HepG2 (cell line): ENCODE data around the gene NBL1. TPM values are rescaled to one million over a fixed set of nuclear protein-coding genes. Genes with fewer than 3 reads are reported as not detected.

ENCODE experiments used
- CBFB ChIP-seq: sonication (generic); formaldehyde crosslinking; IDR thresholded peaks from 2 replicates; pipeline ENCODE4 v1.4.0; 2020; ENCODE audit warnings: missing genetic modification reagents
- CERS6 ChIP-seq: sonication (generic); formaldehyde crosslinking; IDR thresholded peaks from 2 replicates; pipeline ENCODE4 v1.5.0; 2020; ENCODE audit warnings: missing genetic modification reagents
- FLYWCH1 ChIP-seq: sonication (generic); formaldehyde crosslinking; IDR thresholded peaks from 2 replicates; pipeline ENCODE4 v1.8.1; 2023; ENCODE audit warnings: mild to moderate bottlenecking, missing genetic modification reagents
- HNRNPH1 ChIP-seq: fragments of 200-400 bp; formaldehyde crosslinking; optimal IDR thresholded peaks from 2 replicates; pipeline ENCODE3; 2017; ENCODE audit warnings: mild to moderate bottlenecking, low read depth, low read length
- LRRFIP1 ChIP-seq: sonication (generic); formaldehyde crosslinking; conservative IDR thresholded peaks from 2 replicates; pipeline ENCODE4 v1.4.0; 2020; ENCODE audit warnings: missing genetic modification reagents
- MTA1 ChIP-seq: sonication (generic); formaldehyde crosslinking; IDR thresholded peaks from 2 replicates; pipeline ENCODE4 v1.4.0; 2020; ENCODE audit warnings: missing genetic modification reagents, mild to moderate bottlenecking, borderline replicate concordance
- NR2C2 ChIP-seq: sonication (generic); formaldehyde crosslinking; IDR thresholded peaks from 2 replicates; pipeline ENCODE4 v1.4.0; 2020; ENCODE audit warnings: missing genetic modification reagents, mild to moderate bottlenecking, moderate library complexity, borderline replicate concordance
- PCBP2 ChIP-seq: fragments of 200-400 bp; formaldehyde crosslinking; optimal IDR thresholded peaks from 2 replicates; pipeline ENCODE3; 2018; ENCODE audit warnings: low read length, low read depth; ENCODE audit not compliant: poor library complexity, severe bottlenecking
- PRMT3 ChIP-seq: sonication (generic); formaldehyde crosslinking; IDR thresholded peaks from 2 replicates; pipeline ENCODE4 v1.8.1; 2022; ENCODE audit warnings: low read depth, mild to moderate bottlenecking, moderate library complexity, missing genetic modification reagents, borderline replicate concordance
- THAP8 ChIP-seq: sonication (generic); formaldehyde crosslinking; IDR thresholded peaks from 2 replicates; pipeline ENCODE4 v1.5.1; 2020; ENCODE audit warnings: missing genetic modification reagents, mild to moderate bottlenecking, borderline replicate concordance
- ZBTB4 ChIP-seq: sonication (generic); formaldehyde crosslinking; IDR thresholded peaks from 2 replicates; pipeline ENCODE4 v1.4.0; 2020; ENCODE audit warnings: missing genetic modification reagents, mild to moderate bottlenecking, borderline replicate concordance
- ZBTB49 ChIP-seq: sonication (generic); formaldehyde crosslinking; IDR thresholded peaks from 2 replicates; pipeline ENCODE4 v1.4.0; 2020; ENCODE audit warnings: missing genetic modification reagents, borderline replicate concordance
- ZGPAT ChIP-seq: IDR thresholded peaks from 2 replicates; pipeline ENCODE4 v1.6.1; 2016; ENCODE audit warnings: mild to moderate bottlenecking
- ZNF326 ChIP-seq: sonication (generic); formaldehyde crosslinking; IDR thresholded peaks from 2 replicates; pipeline ENCODE4 v1.4.0; 2020; ENCODE audit warnings: missing genetic modification reagents, borderline replicate concordance
- ZNF777 ChIP-seq: sonication (generic); formaldehyde crosslinking; IDR thresholded peaks from 2 replicates; pipeline ENCODE4 v1.4.0; 2020; ENCODE audit warnings: missing genetic modification reagents
- polyA plus RNA-seq, 8 experiments: library from polyadenylated mRNA; depleted of rRNA in 3 of 8; stranded (reverse) in 7 of 8; unstranded in 1 of 8; fragments of >200 nt; fragmentation: Illumina TruSeq in 4 of 8; extraction: Trizol in 4 of 8; gene quantifications; 2 replicates each; pipeline versions ENCODE4 v1.2.1 to v1.2.3, GENCODE V29; 2011 to 2016; ENCODE audit warnings: low read depth in 4 of 8, missing spikeins in 1 of 8, mixed read lengths in 1 of 8; ENCODE audit not compliant: insufficient read depth in 1 of 8
- total RNA-seq, 5 experiments: library from RNA; depleted of rRNA; stranded (reverse); fragments of >200 nt; fragmentation: Illumina TruSeq; extraction: Trizol; gene quantifications; 2 replicates each; pipeline ENCODE4 v1.2.3, GENCODE V29; 2016; ENCODE audit warnings: low read depth in 1 of 5

NBL1 gene
- total and polyA plus RNA-seq, 2 of the 13 experiments (the other 11 are each of a cell fraction or from before 2014, with no cell fraction given) = 2.7 to 13.8 TPM

GRCh38 chr1:19596714-19597495, 47.2 kb upstream of the NBL1 start (continued):
- TF ChIP-seq ZBTB4 (CRISPR knock-in tag) (no peak), ZNF326 (CRISPR knock-in tag) (no peak), ZBTB49 (CRISPR knock-in tag) (no peak), CBFB (CRISPR knock-in tag) (peak; percentile 19; the same call in 1 of the 2 replicates), PRMT3 (CRISPR knock-in tag) (no peak), THAP8 (CRISPR knock-in tag) (no peak), ZGPAT (CRISPR knock-in tag) (peak; percentile 65), MTA1 (CRISPR knock-in tag) (peak; percentile 29; the same call in 1 of the 2 replicates), CERS6 (CRISPR knock-in tag) (no peak), PCBP2 (no peak), FLYWCH1 (CRISPR knock-in tag) (no peak), LRRFIP1 (CRISPR knock-in tag) (no peak), HNRNPH1 (peak; percentile 41), NR2C2 (CRISPR knock-in tag) (peak; percentile 96), ZNF777 (0 out of 2 replicates have a peak, but pooled peaks have one; percentile 48)
